ENCODE data around the gene MEPCE.

DNA sequence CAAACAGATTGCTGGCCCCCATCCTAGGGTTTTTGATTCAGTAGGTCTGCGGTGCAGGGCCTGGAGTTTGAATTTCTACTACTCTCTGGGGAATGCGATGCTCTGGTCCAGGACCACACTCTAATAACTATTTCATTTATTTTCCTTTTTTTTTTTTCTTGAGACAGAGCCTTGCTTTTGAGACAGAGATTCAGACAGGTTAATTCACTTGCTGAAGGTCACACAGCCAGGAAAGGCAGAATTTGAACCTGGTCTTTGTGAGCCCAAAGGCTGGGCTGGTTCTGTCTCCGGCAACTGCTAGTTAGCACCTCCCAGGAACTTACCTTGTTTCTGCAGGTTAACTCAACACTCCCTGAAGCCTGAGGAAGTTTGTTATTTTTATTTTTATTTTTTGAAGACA is 22.9 kb downstream of the MEPCE start:
- TF ChIP-seq, protein P1, sequence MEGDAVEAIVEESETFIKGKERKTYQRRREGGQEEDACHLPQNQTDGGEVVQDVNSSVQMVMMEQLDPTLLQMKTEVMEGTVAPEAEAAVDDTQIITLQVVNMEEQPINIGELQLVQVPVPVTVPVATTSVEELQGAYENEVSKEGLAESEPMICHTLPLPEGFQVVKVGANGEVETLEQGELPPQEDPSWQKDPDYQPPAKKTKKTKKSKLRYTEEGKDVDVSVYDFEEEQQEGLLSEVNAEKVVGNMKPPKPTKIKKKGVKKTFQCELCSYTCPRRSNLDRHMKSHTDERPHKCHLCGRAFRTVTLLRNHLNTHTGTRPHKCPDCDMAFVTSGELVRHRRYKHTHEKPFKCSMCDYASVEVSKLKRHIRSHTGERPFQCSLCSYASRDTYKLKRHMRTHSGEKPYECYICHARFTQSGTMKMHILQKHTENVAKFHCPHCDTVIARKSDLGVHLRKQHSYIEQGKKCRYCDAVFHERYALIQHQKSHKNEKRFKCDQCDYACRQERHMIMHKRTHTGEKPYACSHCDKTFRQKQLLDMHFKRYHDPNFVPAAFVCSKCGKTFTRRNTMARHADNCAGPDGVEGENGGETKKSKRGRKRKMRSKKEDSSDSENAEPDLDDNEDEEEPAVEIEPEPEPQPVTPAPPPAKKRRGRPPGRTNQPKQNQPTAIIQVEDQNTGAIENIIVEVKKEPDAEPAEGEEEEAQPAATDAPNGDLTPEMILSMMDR (IDR thresholded peaks at IDR 0.05; ENCODE audit: low read length), result no peak
- TF ChIP-seq EZH2 (optimal IDR thresholded peaks at IDR 0.05; ENCODE audit: low read depth, low read length), result no peak
- TF ChIP-seq EZH2phosphoT487 (IDR thresholded peaks at IDR 0.05; ENCODE audit: low read length), result no peak
